Colon (tissue), 2 donors: Measurements from ENCODE around the gene GJA10.
"Not testable (repeated sequence)": the region's sequence is repeated elsewhere in the genome, so short reads cannot be mapped to it uniquely, and the experiment has no call there.

ENCODE experiments used
- FAIRE-seq: peaks from 2 replicates; lab custom pipeline; 2012; peaks lifted over from hg19 to GRCh38; lab: Jason Lieb, UNC
- donor health status: control.
- donor health status: control.

Gene GJA10

GRCh38 chr6:89894169-89894568 is at the start of gene GJA10:
Gene GJA10, plus strand, starts transcription at chr6:89894469. Its CDS starts 0 bp downstream, at chr6:89894469.
- FAIRE-seq: no peak

GRCh38 chr6:89847513-89847912 is 46.8 kb upstream of the GJA10 start:
- not testable (repeated sequence) for FAIRE-seq

- FAIRE-seq: no peak
These were observed 41.2 kb upstream of the GJA10 start for GRCh38 chr6:89853068-89853467.

- FAIRE-seq: no peak
These were observed 36.2 kb upstream of the GJA10 start for GRCh38 chr6:89858041-89858440.

GRCh38 chr6:89859744-89860143 is 34.5 kb upstream of the GJA10 start:
- FAIRE-seq: no peak

- FAIRE-seq: no peak
These were observed 32.0 kb upstream of the GJA10 start for GRCh38 chr6:89862273-89862672.

GRCh38 chr6:89862698-89863097 is 31.6 kb upstream of the GJA10 start:
- no peak for FAIRE-seq

GRCh38 chr6:89866024-89866678 is 28.1 kb upstream of the GJA10 start:
- no peak for FAIRE-seq

GRCh38 chr6:89873721-89874120 is 20.5 kb upstream of the GJA10 start:
- FAIRE-seq: no peak

GRCh38 chr6:89874438-89874837 is 19.8 kb upstream of the GJA10 start:
- FAIRE-seq: no peak

GRCh38 chr6:89886378-89887120 is 7.7 kb upstream of the GJA10 start:
- FAIRE-seq: no peak

GRCh38 chr6:89887452-89888137 is 6.7 kb upstream of the GJA10 start:
- FAIRE-seq: no peak

- FAIRE-seq: no peak
These were observed 6.1 kb upstream of the GJA10 start for GRCh38 chr6:89888138-89888514.

GRCh38 chr6:89888871-89889270 is 5.4 kb upstream of the GJA10 start:
- no peak for FAIRE-seq

GRCh38 chr6:89890845-89891528 is 3.3 kb upstream of the GJA10 start:
- FAIRE-seq: not testable (repeated sequence)

GRCh38 chr6:89892577-89892976 is 1.7 kb upstream of the GJA10 start:
- FAIRE-seq: not testable (repeated sequence)

- FAIRE-seq: no peak
These were observed 1.1 kb downstream of the GJA10 start for GRCh38 chr6:89895276-89895874.

- not testable (repeated sequence) for FAIRE-seq
These were observed 16.0 kb downstream of the GJA10 start for GRCh38 chr6:89910001-89910901.

GRCh38 chr6:89910902-89911240 is 16.6 kb downstream of the GJA10 start:
- FAIRE-seq: no peak

GRCh38 chr6:89916136-89916920 is 22.1 kb downstream of the GJA10 start:
- no peak for FAIRE-seq
